Ishikawa (cell line): ENCODE data around the gene PRKCZ.

Experiments used
- CEBPB ChIP-seq: IDR thresholded peaks from 2 replicates; pipeline ENCODE4 v1.6.1; 2012
- CREB1 ChIP-seq: IDR thresholded peaks from 2 replicates; pipeline ENCODE4 v1.6.1; 2012; ENCODE audit warnings: low read depth
- FOXM1 ChIP-seq: IDR thresholded peaks from 2 replicates; pipeline ENCODE4 v1.6.1; 2012; ENCODE audit warnings: low read depth, borderline replicate concordance
- MAX ChIP-seq: IDR thresholded peaks from 2 replicates; pipeline ENCODE4 v1.6.1; 2012
- NFIC ChIP-seq: IDR thresholded peaks from 2 replicates; pipeline ENCODE4 v1.6.1; 2012
- RAD21 ChIP-seq: IDR thresholded peaks from 2 replicates; pipeline ENCODE4 v1.6.1; 2012; ENCODE audit warnings: low read depth
- REST ChIP-seq: IDR thresholded peaks from 2 replicates; pipeline ENCODE4 v1.6.1; 2012; ENCODE audit warnings: low read depth, mild to moderate bottlenecking
- TCF12 ChIP-seq: IDR thresholded peaks from 2 replicates; pipeline ENCODE4 v1.6.1; 2012; ENCODE audit warnings: low read depth
- TEAD4 ChIP-seq: IDR thresholded peaks from 2 replicates; pipeline ENCODE4 v1.6.1; 2012
- USF1 ChIP-seq: IDR thresholded peaks from 2 replicates; pipeline ENCODE4 v1.6.1; 2012

- TF ChIP-seq NFIC (no peak), CREB1 (no peak), USF1 (no peak), TEAD4 (no peak), MAX (no peak), TCF12 (no peak), CEBPB (no peak), FOXM1 (no peak), REST (no peak), RAD21 (no peak)
Measured at GRCh38 chr1:2155147-2155598, 105.0 kb downstream of the PRKCZ start.
